Activated B cell treated with CpG ODN at 0.5 μM for 24 hours (primary cell): Measurements from ENCODE around the gene RAD9B. TPM values are rescaled to one million over a fixed set of nuclear protein-coding genes. Genes with fewer than 3 reads are reported as not detected.
A peak's percentile ranks its signal among the peaks of the same experiment; 100 is the strongest.

Experiments
- ATAC-seq: fragments of 200-7000 bp; cut with Tn5 transposase; one replicate; pipeline ENCODE4 v1.10.0; 2021; ENCODE audit warnings: low read depth, mild to moderate bottlenecking, moderate library complexity
- CTCF ChIA-PET: fragments of 350-600 bp; sonication (Branson Sonifier 250); formaldehyde crosslinking; loops from one replicate; lab custom pipeline; 2021; ENCODE audit warnings: antibody characterized with exemption; lab: Charles Lee
- POLR2A ChIA-PET: fragments of 350-600 bp; sonication (Branson Sonifier 250); formaldehyde crosslinking; loops from one replicate; lab custom pipeline; 2021; ENCODE audit warnings: antibody characterized with exemption; lab: Charles Lee
- DNase-seq: peaks from one replicate; pipeline ENCODE4 v3.0.0; 2022
- H3K27ac Mint-ChIP-seq: one replicate; pipeline ENCODE4 v1.8.0; 2020; ENCODE audit warnings: mixed read lengths
- H3K27me3 Mint-ChIP-seq: one replicate; pipeline ENCODE4 v1.8.0; 2021; ENCODE audit warnings: mixed read lengths
- H3K36me3 Mint-ChIP-seq: one replicate; pipeline ENCODE4 v1.8.0; 2021; ENCODE audit warnings: low read depth, mixed read lengths
- H3K4me1 Mint-ChIP-seq: one replicate; pipeline ENCODE4 v1.8.0; 2021; ENCODE audit warnings: mixed read lengths
- H3K4me3 Mint-ChIP-seq: one replicate; pipeline ENCODE4 v1.8.0; 2020; ENCODE audit warnings: mild to moderate bottlenecking, mixed read lengths
- H3K9me3 Mint-ChIP-seq: one replicate; pipeline ENCODE4 v1.8.0; 2020; ENCODE audit warnings: mixed read lengths
- intact Hi-C: fragments of 100-400 bp; cut with micrococcal nuclease; formaldehyde crosslinking; loops from one replicate; pipeline ENCODE4 v1.15.1; 2024
- total RNA-seq: library from RNA; stranded (reverse); gene quantifications from 2 replicates; pipeline ENCODE4 v1.2.3, GENCODE V29; 2022
- TF ChIP-seq, protein P1 (sequence below): fragments of 200-600 bp; IDR thresholded peaks from one replicate; pipeline ENCODE4 v1.8.0; 2022; ENCODE audit warnings: antibody characterized with exemption, mild to moderate bottlenecking

The RAD9B gene
- total RNA-seq, 1 donor from 2014 or later = 1.2 TPM

- Mint-ChIP-seq H3K36me3 (peaks cover 37% of the 10 kb centered on the region), H3K9me3 (no peaks in the 10 kb centered on the region), H3K27me3 (no peaks in the 10 kb centered on the region)
Measured at GRCh38 chr12:110498984-110499706, 3.0 kb upstream of the RAD9B start.

GRCh38 chr12:110501399-110501751, 756 bp upstream of the RAD9B start:
- Mint-ChIP-seq H3K4me1 (peaks cover 36% of the 10 kb centered on the region), H3K27me3 (no peaks in the 10 kb centered on the region), H3K9me3 (no peaks in the 10 kb centered on the region), H3K27ac (peak overlapping the region; percentile 96), H3K36me3 (peaks cover 18% of the 10 kb centered on the region), H3K4me3 (peak overlapping the region; percentile 99)
- intact Hi-C loops = no loop called here
- DNase-seq = no peak
- CTCF ChIA-PET = interaction anchor here (0.7 to 3.2 kb wide), 3 partner anchors 33 to 80 kb away, joined by 3 to 16 read pairs (median 14); partner anchors contain the start of genes ARPC3, FAM216A and GPN3
- TF ChIP-seq, protein P1, sequence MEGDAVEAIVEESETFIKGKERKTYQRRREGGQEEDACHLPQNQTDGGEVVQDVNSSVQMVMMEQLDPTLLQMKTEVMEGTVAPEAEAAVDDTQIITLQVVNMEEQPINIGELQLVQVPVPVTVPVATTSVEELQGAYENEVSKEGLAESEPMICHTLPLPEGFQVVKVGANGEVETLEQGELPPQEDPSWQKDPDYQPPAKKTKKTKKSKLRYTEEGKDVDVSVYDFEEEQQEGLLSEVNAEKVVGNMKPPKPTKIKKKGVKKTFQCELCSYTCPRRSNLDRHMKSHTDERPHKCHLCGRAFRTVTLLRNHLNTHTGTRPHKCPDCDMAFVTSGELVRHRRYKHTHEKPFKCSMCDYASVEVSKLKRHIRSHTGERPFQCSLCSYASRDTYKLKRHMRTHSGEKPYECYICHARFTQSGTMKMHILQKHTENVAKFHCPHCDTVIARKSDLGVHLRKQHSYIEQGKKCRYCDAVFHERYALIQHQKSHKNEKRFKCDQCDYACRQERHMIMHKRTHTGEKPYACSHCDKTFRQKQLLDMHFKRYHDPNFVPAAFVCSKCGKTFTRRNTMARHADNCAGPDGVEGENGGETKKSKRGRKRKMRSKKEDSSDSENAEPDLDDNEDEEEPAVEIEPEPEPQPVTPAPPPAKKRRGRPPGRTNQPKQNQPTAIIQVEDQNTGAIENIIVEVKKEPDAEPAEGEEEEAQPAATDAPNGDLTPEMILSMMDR = no peak
- POLR2A ChIA-PET = interaction anchor here (0.8 to 3.2 kb wide), 8 partner anchors 28 to 188 kb away, joined by 3 to 41 read pairs (median 5); partner anchors contain the start of genes ARPC3, FAM216A and GPN3
- peak; percentile 1 for ATAC-seq

More at GRCh38 chr12:110498984-110499706, 3.0 kb upstream of the RAD9B start:
- TF ChIP-seq, protein P1 = no peak
- ChIA-PET POLR2A (interaction anchor here (2.1 to 3.2 kb wide), 2 partner anchors 30 to 49 kb away, joined by 8 to 41 read pairs; partner anchors contain the start of genes ARPC3, FAM216A and GPN3), CTCF (interaction anchor here (3.2 kb wide), 1 partner anchor 49 kb away, joined by 16 read pairs; the partner anchor contains the start of gene ARPC3)
- H3K27ac Mint-ChIP-seq = no peak overlapping the region
- H3K4me3 Mint-ChIP-seq = peak overlapping the region; percentile 11
- ATAC-seq (no peak), DNase-seq (no peak)
- intact Hi-C loops = no loop called here
- peaks cover 36% of the 10 kb centered on the region for H3K4me1 Mint-ChIP-seq

DNA sequence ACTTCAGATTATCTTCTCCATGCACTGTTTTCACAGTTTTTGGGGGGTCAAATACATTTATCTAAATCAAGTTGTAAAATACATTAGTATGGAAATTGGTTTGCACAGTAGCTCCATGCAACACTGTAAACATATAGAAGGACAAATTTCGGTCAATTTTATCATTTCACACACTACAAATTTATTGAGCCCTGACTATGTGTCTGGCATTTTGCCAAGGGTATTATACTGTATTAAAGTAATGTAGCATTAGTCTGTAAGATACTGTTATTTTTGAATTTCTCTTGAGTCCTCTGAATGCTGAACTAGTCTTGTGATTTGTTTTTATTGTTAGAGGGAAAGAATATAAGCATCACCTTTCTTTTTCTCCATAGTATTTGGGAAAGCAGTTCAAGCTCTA, 1.3 kb downstream of the RAD9B start:
- TF ChIP-seq, protein P1 = no peak
- H3K27me3 Mint-ChIP-seq = no peaks in the 10 kb centered on the region
- H3K4me3 Mint-ChIP-seq = no peak overlapping the region
- intact Hi-C loops = no loop called here
- H3K36me3 Mint-ChIP-seq = peaks cover 13% of the 10 kb centered on the region
- ChIA-PET CTCF (interaction anchor here (0.9 to 3.1 kb wide), 4 partner anchors 35 to 99 kb away, joined by 3 to 14 read pairs (median 5); partner anchors contain the start of genes ARPC3, FAM216A and GPN3), POLR2A (interaction anchor here (1.0 to 1.9 kb wide), 2 partner anchors 36 to 54 kb away, joined by 5 to 6 read pairs; partner anchors contain the start of genes ARPC3 and GPN3)
- ATAC-seq = no peak
- no peaks in the 10 kb centered on the region for H3K9me3 Mint-ChIP-seq
- peaks cover 36% of the 10 kb centered on the region for H3K4me1 Mint-ChIP-seq
- no peak overlapping the region for H3K27ac Mint-ChIP-seq
- DNase-seq = no peak

- intact Hi-C loops = no loop called here
Measured at GRCh38 chr12:110505332-110505731, 3.2 kb downstream of the RAD9B start.

More at GRCh38 chr12:110505332-110505731, 3.2 kb downstream of the RAD9B start:
- TF ChIP-seq, protein P1 = no peak
- Mint-ChIP-seq H3K27me3 (no peaks in the 10 kb centered on the region), H3K27ac (no peak overlapping the region), H3K4me1 (peaks cover 22% of the 10 kb centered on the region), H3K4me3 (no peak overlapping the region), H3K9me3 (no peaks in the 10 kb centered on the region), H3K36me3 (peaks cover 7% of the 10 kb centered on the region)
- DNase-seq = no peak
- POLR2A ChIA-PET = interaction anchor here (0.6 kb wide), 1 partner anchor 58 kb away, joined by 5 read pairs; no protein-coding TSS in a partner anchor
- CTCF ChIA-PET = interaction anchor here (0.8 kb wide), 1 partner anchor 96 kb away, joined by 4 read pairs; no protein-coding TSS in a partner anchor
- ATAC-seq = no peak
